ENCODE data around the gene SFSWAP. TPM values are rescaled to one million over a fixed set of nuclear protein-coding genes. Genes with fewer than 3 reads are reported as not detected.
A peak's percentile ranks its signal among the peaks of the same experiment; 100 is the strongest.
"Not testable (repeated sequence)": the region's sequence is repeated elsewhere in the genome, so short reads cannot be mapped to it uniquely, and the experiment has no call there.

The SFSWAP gene
- 10 to 100 TPM; 34.2 to 41.1 TPM for total RNA-seq
- long read RNA-seq, partial matches to known transcripts: 17 of 21 reads
- long read RNA-seq, other reads (novel, unspliced or antisense): 3 of 21 reads

- DNase-seq (peak; percentile 68 to 82), ATAC-seq (peak; percentile 97)
- intact Hi-C loops (cut with DNase I, micrococcal nuclease): no loop called here
Observed at GRCh38 chr12:131710464-131711457, at the start of gene SFSWAP. Gene SFSWAP (plus strand): TSS chr12:131711090. CDS start chr12:131711230, 140 bp downstream.

GRCh38 chr12:131661170-131661985, 49.5 kb upstream of the SFSWAP start:
- ATAC-seq; intact Hi-C loops (cut with DNase I, micrococcal nuclease); DNase-seq: not testable (repeated sequence)

- DNase-seq; intact Hi-C loops (cut with DNase I, micrococcal nuclease); ATAC-seq: not testable (repeated sequence)
Observed at GRCh38 chr12:131661986-131662288, 49.0 kb upstream of the SFSWAP start.

- intact Hi-C loops (cut with DNase I, micrococcal nuclease); DNase-seq; ATAC-seq: not testable (repeated sequence)
Observed at GRCh38 chr12:131662346-131662745, 48.5 kb upstream of the SFSWAP start.

GRCh38 chr12:131665666-131666065, 45.2 kb upstream of the SFSWAP start:
- ATAC-seq; DNase-seq; intact Hi-C loops (cut with DNase I, micrococcal nuclease): not testable (repeated sequence)

GRCh38 chr12:131666486-131666885, 44.4 kb upstream of the SFSWAP start:
- ATAC-seq; intact Hi-C loops (cut with DNase I, micrococcal nuclease); DNase-seq: not testable (repeated sequence)

- DNase-seq; ATAC-seq; intact Hi-C loops (cut with DNase I, micrococcal nuclease): not testable (repeated sequence)
Observed at GRCh38 chr12:131666978-131667601, 43.8 kb upstream of the SFSWAP start.

- ATAC-seq (no peak), DNase-seq (no peak)
- intact Hi-C loops (cut with DNase I, micrococcal nuclease): no loop called here
Observed at GRCh38 chr12:131671276-131671675, 39.6 kb upstream of the SFSWAP start.

GRCh38 chr12:131671871-131672270, 39.0 kb upstream of the SFSWAP start:
- intact Hi-C loops (cut with DNase I, micrococcal nuclease): no loop called here
- no peak for ATAC-seq
- DNase-seq: no peak

- intact Hi-C loops (cut with DNase I, micrococcal nuclease): no loop called here
- ATAC-seq: no peak
- no peak for DNase-seq
Observed at GRCh38 chr12:131672311-131672940, 38.5 kb upstream of the SFSWAP start.

GRCh38 chr12:131672941-131673887, 37.7 kb upstream of the SFSWAP start:
- ATAC-seq (no peak), DNase-seq (no peak)
- intact Hi-C loops (cut with DNase I, micrococcal nuclease): no loop called here

GRCh38 chr12:131673888-131674257, 37.0 kb upstream of the SFSWAP start:
- ATAC-seq: no peak
- intact Hi-C loops (cut with DNase I, micrococcal nuclease): no loop called here
- no peak for DNase-seq

- intact Hi-C loops (cut with DNase I, micrococcal nuclease): no loop called here
- DNase-seq (no peak), ATAC-seq (no peak)
Observed at GRCh38 chr12:131674373-131674772, 36.5 kb upstream of the SFSWAP start.

- intact Hi-C loops (cut with DNase I, micrococcal nuclease): no loop called here
Observed at GRCh38 chr12:131675126-131676080, 35.5 kb upstream of the SFSWAP start.

GRCh38 chr12:131676544-131676943, 34.3 kb upstream of the SFSWAP start:
- DNase-seq (no peak), ATAC-seq (no peak)
- intact Hi-C loops (cut with DNase I, micrococcal nuclease): no loop called here

More at GRCh38 chr12:131675126-131676080, 35.5 kb upstream of the SFSWAP start:
- DNase-seq (no peak), ATAC-seq (no peak)

GRCh38 chr12:131677067-131677466, 33.8 kb upstream of the SFSWAP start:
- DNase-seq; intact Hi-C loops (cut with DNase I, micrococcal nuclease); ATAC-seq: not testable (repeated sequence)

All from left colon (tissue), 2 donors.